ENCODE measurements around the gene MKLN1.

GRCh38 chr7:131299074-131299473 lies 28.6 kb upstream of the MKLN1 start:
- TF ChIP-seq CTCF (conservative IDR thresholded peaks at IDR 0.05; ENCODE audit: low read depth, low read length) (no peak), SMC3 (IDR thresholded peaks at IDR 0.05; ENCODE audit: low read depth, low read length) (no peak), POLR2A (IDR thresholded peaks at IDR 0.05; ENCODE audit: low read depth, low read length) (no peak), ELK1 (IDR thresholded peaks at IDR 0.05; ENCODE audit: borderline replicate concordance, low read depth, low read length) (no peak), RAD21 (IDR thresholded peaks at IDR 0.05; ENCODE audit: low read length) (no peak), MXI1 (IDR thresholded peaks at IDR 0.05; ENCODE audit: borderline replicate concordance, low read depth, low read length) (no peak), USF2 (IDR thresholded peaks at IDR 0.05; ENCODE audit: low read depth, low read length) (no peak), RFX5 (IDR thresholded peaks at IDR 0.05; ENCODE audit: low read depth, low read length) (no peak), BHLHE40 (IDR thresholded peaks at IDR 0.05; ENCODE audit: low read depth, low read length) (no peak), CEBPB (IDR thresholded peaks at IDR 0.05; ENCODE audit: low read depth, low read length) (no peak), NFE2L2 (IDR thresholded peaks at IDR 0.05; ENCODE audit: low read depth, low read length) (no peak)
